Liver (tissue), 9 donors: ENCODE data around the gene MAP1S. TPM values are rescaled to one million over a fixed set of nuclear protein-coding genes. Genes with fewer than 3 reads are reported as not detected.

ENCODE experiments used
- DNase-seq: peaks from one replicate; pipeline ENCODE4 v3.0.0-alpha.2; 2017; ENCODE audit warnings: low spot score
- H3K27ac ChIP-seq, 2 donors: one replicate each; pipeline ENCODE4 v1.7.0; 2013; ENCODE audit warnings: inconsistent platforms in 2 of 2, low read length in 2 of 2, control low read depth in 1 of 2, low read depth in 1 of 2, mild to moderate bottlenecking in 1 of 2
- H3K27me3 ChIP-seq, 4 donors: one replicate each; pipeline versions ENCODE4 v1.6.1 to v1.7.0; 2013; ENCODE audit warnings: low read length in 3 of 4, inconsistent platforms in 1 of 4, mild to moderate bottlenecking in 1 of 4, moderate library complexity in 1 of 4; ENCODE audit not compliant: control insufficient read depth in 4 of 4, insufficient read depth in 4 of 4
- H3K36me3 ChIP-seq, 4 donors: one replicate each; pipeline versions ENCODE4 v1.6.1 to v1.7.0; 2013; ENCODE audit warnings: low read length in 3 of 4, mild to moderate bottlenecking in 3 of 4, low read depth in 1 of 4, moderate library complexity in 1 of 4; ENCODE audit not compliant: control insufficient read depth in 4 of 4, insufficient read depth in 3 of 4
- H3K4me1 ChIP-seq, 4 donors: one replicate each; pipeline versions ENCODE4 v1.6.1 to v1.7.0; 2013; ENCODE audit warnings: low read length in 3 of 4, mild to moderate bottlenecking in 3 of 4, moderate library complexity in 1 of 4; ENCODE audit not compliant: control insufficient read depth in 4 of 4, insufficient read depth in 4 of 4
- H3K4me3 ChIP-seq, 3 donors: one replicate each; pipeline versions ENCODE4 v1.6.1 to v1.7.0; 2013; ENCODE audit warnings: low read length in 3 of 3, control low read depth in 1 of 3, low read depth in 1 of 3, mild to moderate bottlenecking in 1 of 3
- H3K9ac ChIP-seq, 2 donors: one replicate each; pipeline ENCODE4 v1.7.0; 2013; ENCODE audit warnings: low read length in 2 of 2, mild to moderate bottlenecking in 2 of 2, moderate library complexity in 2 of 2, control low read depth in 1 of 2, low read depth in 1 of 2
- H3K9me3 ChIP-seq, 4 donors: one replicate each; pipeline versions ENCODE4 v1.6.1 to v1.7.0; 2013; ENCODE audit warnings: low read length in 3 of 4; ENCODE audit not compliant: control insufficient read depth in 4 of 4
- FOXA1 ChIP-seq: IDR thresholded peaks from 2 replicates; pipeline ENCODE4 v1.6.1; 2016; ENCODE audit warnings: antibody characterized with exemption
- FOXA2 ChIP-seq: IDR thresholded peaks from 2 replicates; pipeline ENCODE4 v1.6.1; 2016; ENCODE audit warnings: antibody characterized with exemption
- GABPA ChIP-seq, 2 donors: IDR thresholded peaks in 1 of 2; conservative IDR thresholded peaks in 1 of 2; 2 replicates each; pipeline ENCODE4 v1.6.1; 2016; ENCODE audit warnings: antibody characterized with exemption in 2 of 2, mild to moderate bottlenecking in 1 of 2, moderate library complexity in 1 of 2
- HNF4G ChIP-seq: IDR thresholded peaks from 2 replicates; pipeline ENCODE4 v1.6.1; 2016; ENCODE audit warnings: antibody characterized with exemption
- RXRA ChIP-seq, 2 donors: IDR thresholded peaks; 2 replicates each; pipeline ENCODE4 v1.6.1; 2017 to 2018; ENCODE audit warnings: antibody characterized with exemption in 2 of 2, mild to moderate bottlenecking in 1 of 2
- SP1 ChIP-seq: IDR thresholded peaks from 2 replicates; pipeline ENCODE4 v1.6.1; 2018; ENCODE audit warnings: antibody characterized with exemption, mild to moderate bottlenecking
- YY1 ChIP-seq: IDR thresholded peaks from 2 replicates; pipeline ENCODE4 v1.6.1; 2016; ENCODE audit warnings: antibody characterized with exemption, mild to moderate bottlenecking
- WGBS: extraction: QIAGEN DNeasy Blood & Tissue Kit; methylation state at CpG from one replicate; pipeline ENCODE4 v1.1.7; 2013; 5-methylcytosine and 5-hydroxymethylcytosine counted together
- polyA plus RNA-seq, 2 donors: library from polyadenylated mRNA; stranded (reverse) in 1 of 2; unstranded in 1 of 2; fragments of 200-250 nt in 1 of 2; fragments of >200 nt in 1 of 2; fragmentation: Nextera tagmentation in 1 of 2; extraction: Ambion mirVana in 1 of 2; gene quantifications; one replicate each; pipeline versions ENCODE4 v1.2.1 to v1.2.3, GENCODE V29; 2013 to 2015
- total RNA-seq, 2 donors: library from RNA; depleted of rRNA; stranded (reverse); fragments of >200 nt; gene quantifications; one replicate each; pipeline ENCODE4 v1.2.3, GENCODE V29; 2014
- TF ChIP-seq, protein P1 (sequence below): IDR thresholded peaks from 2 replicates; pipeline ENCODE4 v1.6.1; 2016; ENCODE audit warnings: antibody characterized with exemption
- TF ChIP-seq, protein P2 (sequence below): IDR thresholded peaks from 2 replicates; pipeline ENCODE4 v1.6.1; 2016; ENCODE audit warnings: antibody characterized with exemption
- TF ChIP-seq, protein P3 (sequence below): fragments of 150-350 bp; IDR thresholded peaks from 2 replicates; pipeline ENCODE4 v1.5.1; 2017; ENCODE audit warnings: improper control_type of control experiment, low read depth, low read length; ENCODE audit not compliant: missing input control
- TF ChIP-seq, protein P4 (sequence below): IDR thresholded peaks from 2 replicates; pipeline ENCODE4 v1.6.1; 2016; ENCODE audit warnings: antibody characterized with exemption
- TF ChIP-seq, protein P5 (sequence below): IDR thresholded peaks from 2 replicates; pipeline ENCODE4 v1.6.1; 2016; ENCODE audit warnings: antibody characterized with exemption, mild to moderate bottlenecking
- donor health status: healthy.
- donor health status: healthy.
- donor health status: healthy.
- donor health status: healthy.
- donor health status: healthy.

The MAP1S gene
- total and polyA plus RNA-seq, 4 donors = 8.2 to 20.3 (median 10.6) TPM

DNA sequence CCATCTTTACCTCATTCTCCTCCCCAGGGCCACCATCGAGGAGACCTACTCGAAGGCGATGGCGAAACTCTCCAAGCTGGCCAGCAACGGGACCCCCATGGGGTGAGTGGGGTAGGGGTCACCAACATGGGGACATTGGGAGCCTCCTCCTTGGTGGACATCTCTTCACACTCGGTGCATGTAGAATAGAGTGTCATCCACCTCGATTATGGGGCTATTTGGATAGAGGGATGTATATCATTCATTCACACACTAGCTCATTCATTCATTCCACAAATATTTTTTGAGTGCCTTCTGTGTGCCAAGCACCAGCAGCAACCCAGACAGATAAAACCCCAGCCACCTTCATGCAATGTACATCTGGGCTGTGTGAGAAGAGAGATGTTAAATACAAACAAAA, 45.1 kb downstream of the MAP1S start:
- DNase-seq = no peak
- Histone ChIP-seq H3K27ac (no peak overlapping the region), H3K4me3 (no peak overlapping the region), H3K9me3 (no peaks in the 10 kb centered on the region), H3K9ac (no peak overlapping the region), H3K36me3 (no peaks in the 10 kb centered on the region), H3K4me1 (peaks cover 2 to 8% (median 5%) of the 10 kb centered on the region in 4 donors), H3K27me3 (peaks cover 0 to 3% (median 0%) of the 10 kb centered on the region in 4 donors)
- WGBS = 89% methylated on average over 7 of the region's 7 CpGs
- TF ChIP-seq HNF4G (no peak), GABPA (IDR thresholded peaks at IDR 0.05 in 1 of 2, conservative IDR thresholded peaks at IDR 0.05 in 1 of 2) (no peak), SP1 (no peak), FOXA1 (no peak)
- TF ChIP-seq, protein P1, sequence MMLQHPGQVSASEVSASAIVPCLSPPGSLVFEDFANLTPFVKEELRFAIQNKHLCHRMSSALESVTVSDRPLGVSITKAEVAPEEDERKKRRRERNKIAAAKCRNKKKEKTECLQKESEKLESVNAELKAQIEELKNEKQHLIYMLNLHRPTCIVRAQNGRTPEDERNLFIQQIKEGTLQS = no peak
- TF ChIP-seq, protein P2, sequence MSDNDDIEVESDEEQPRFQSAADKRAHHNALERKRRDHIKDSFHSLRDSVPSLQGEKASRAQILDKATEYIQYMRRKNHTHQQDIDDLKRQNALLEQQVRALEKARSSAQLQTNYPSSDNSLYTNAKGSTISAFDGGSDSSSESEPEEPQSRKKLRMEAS = no peak

DNA sequence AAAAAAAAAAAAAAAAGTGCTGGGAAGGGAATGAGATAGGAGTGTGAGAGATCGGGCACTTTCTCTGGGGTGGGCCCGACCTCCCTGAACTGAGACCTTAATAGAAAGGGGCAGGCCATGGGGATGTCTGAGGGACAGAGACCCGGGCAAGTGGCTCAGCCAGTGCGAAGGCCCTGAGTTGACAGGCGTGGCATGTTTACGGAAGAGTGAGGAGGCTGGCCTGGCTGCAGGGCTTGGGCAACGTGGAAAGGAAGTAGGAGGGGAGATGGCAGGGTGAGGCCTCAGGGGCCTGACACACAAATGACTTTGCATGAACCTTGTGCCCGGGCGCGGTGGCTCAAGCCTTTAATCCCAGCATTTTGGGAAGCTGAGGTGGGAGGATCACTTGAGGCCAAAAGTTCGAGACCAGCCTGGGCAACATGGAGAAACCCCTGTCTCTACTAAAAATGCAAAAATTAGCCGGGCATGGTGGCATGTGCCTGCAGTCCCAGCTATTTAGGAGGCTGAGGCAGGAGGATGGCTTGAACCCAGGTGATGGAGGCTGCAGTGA, 45.9 kb downstream of the MAP1S start:
- Histone ChIP-seq H3K27ac (peak overlapping the region in 1 of 2 donors; percentile 37), H3K36me3 (no peaks in the 10 kb centered on the region), H3K27me3 (peaks cover 0 to 3% (median 0%) of the 10 kb centered on the region in 4 donors), H3K4me1 (peaks cover 2 to 8% (median 5%) of the 10 kb centered on the region in 4 donors), H3K4me3 (no peak overlapping the region), H3K9me3 (no peaks in the 10 kb centered on the region), H3K9ac (no peak overlapping the region)
- WGBS = 61% methylated on average over 12 of the region's 12 CpGs
- DNase-seq = no peak
- TF ChIP-seq, protein P3, sequence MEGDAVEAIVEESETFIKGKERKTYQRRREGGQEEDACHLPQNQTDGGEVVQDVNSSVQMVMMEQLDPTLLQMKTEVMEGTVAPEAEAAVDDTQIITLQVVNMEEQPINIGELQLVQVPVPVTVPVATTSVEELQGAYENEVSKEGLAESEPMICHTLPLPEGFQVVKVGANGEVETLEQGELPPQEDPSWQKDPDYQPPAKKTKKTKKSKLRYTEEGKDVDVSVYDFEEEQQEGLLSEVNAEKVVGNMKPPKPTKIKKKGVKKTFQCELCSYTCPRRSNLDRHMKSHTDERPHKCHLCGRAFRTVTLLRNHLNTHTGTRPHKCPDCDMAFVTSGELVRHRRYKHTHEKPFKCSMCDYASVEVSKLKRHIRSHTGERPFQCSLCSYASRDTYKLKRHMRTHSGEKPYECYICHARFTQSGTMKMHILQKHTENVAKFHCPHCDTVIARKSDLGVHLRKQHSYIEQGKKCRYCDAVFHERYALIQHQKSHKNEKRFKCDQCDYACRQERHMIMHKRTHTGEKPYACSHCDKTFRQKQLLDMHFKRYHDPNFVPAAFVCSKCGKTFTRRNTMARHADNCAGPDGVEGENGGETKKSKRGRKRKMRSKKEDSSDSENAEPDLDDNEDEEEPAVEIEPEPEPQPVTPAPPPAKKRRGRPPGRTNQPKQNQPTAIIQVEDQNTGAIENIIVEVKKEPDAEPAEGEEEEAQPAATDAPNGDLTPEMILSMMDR = no peak
- TF ChIP-seq, protein P4, sequence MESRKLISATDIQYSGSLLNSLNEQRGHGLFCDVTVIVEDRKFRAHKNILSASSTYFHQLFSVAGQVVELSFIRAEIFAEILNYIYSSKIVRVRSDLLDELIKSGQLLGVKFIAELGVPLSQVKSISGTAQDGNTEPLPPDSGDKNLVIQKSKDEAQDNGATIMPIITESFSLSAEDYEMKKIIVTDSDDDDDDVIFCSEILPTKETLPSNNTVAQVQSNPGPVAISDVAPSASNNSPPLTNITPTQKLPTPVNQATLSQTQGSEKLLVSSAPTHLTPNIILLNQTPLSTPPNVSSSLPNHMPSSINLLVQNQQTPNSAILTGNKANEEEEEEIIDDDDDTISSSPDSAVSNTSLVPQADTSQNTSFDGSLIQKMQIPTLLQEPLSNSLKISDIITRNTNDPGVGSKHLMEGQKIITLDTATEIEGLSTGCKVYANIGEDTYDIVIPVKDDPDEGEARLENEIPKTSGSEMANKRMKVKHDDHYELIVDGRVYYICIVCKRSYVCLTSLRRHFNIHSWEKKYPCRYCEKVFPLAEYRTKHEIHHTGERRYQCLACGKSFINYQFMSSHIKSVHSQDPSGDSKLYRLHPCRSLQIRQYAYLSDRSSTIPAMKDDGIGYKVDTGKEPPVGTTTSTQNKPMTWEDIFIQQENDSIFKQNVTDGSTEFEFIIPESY = no peak
- TF ChIP-seq YY1 (no peak), FOXA2 (no peak), SP1 (no peak), RXRA (IDR thresholded peaks at IDR 0.05) (no peak)
- TF ChIP-seq, protein P5, sequence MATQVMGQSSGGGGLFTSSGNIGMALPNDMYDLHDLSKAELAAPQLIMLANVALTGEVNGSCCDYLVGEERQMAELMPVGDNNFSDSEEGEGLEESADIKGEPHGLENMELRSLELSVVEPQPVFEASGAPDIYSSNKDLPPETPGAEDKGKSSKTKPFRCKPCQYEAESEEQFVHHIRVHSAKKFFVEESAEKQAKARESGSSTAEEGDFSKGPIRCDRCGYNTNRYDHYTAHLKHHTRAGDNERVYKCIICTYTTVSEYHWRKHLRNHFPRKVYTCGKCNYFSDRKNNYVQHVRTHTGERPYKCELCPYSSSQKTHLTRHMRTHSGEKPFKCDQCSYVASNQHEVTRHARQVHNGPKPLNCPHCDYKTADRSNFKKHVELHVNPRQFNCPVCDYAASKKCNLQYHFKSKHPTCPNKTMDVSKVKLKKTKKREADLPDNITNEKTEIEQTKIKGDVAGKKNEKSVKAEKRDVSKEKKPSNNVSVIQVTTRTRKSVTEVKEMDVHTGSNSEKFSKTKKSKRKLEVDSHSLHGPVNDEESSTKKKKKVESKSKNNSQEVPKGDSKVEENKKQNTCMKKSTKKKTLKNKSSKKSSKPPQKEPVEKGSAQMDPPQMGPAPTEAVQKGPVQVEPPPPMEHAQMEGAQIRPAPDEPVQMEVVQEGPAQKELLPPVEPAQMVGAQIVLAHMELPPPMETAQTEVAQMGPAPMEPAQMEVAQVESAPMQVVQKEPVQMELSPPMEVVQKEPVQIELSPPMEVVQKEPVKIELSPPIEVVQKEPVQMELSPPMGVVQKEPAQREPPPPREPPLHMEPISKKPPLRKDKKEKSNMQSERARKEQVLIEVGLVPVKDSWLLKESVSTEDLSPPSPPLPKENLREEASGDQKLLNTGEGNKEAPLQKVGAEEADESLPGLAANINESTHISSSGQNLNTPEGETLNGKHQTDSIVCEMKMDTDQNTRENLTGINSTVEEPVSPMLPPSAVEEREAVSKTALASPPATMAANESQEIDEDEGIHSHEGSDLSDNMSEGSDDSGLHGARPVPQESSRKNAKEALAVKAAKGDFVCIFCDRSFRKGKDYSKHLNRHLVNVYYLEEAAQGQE = no peak
- TF ChIP-seq, protein P2 = no peak
- TF ChIP-seq, protein P1 = no peak
